ENCODE measurements around the gene PSMD9. TPM values are rescaled to one million over a fixed set of nuclear protein-coding genes. Genes with fewer than 3 reads are reported as not detected.

PSMD9 gene
- total and polyA plus RNA-seq, 2 experiments from 2014 or later: 32.7 to 36.3 TPM

- TF ChIP-seq ZNF331 (CRISPR knock-in tag; IDR thresholded peaks at IDR 0.05; ENCODE audit: low read depth) (no peak), EZH2 (IDR thresholded peaks at IDR 0.05; ENCODE audit: low read depth, unreplicated experiment) (no peak), POLR2AphosphoS5 (IDR thresholded peaks at IDR 0.05; ENCODE audit: low read depth) (no peak), CREB1 (CRISPR knock-in tag; IDR thresholded peaks at IDR 0.05; ENCODE audit: low read depth) (no peak), JUNB (IDR thresholded peaks at IDR 0.05; ENCODE audit: unreplicated experiment) (no peak)
- TF ChIP-seq, protein P1, sequence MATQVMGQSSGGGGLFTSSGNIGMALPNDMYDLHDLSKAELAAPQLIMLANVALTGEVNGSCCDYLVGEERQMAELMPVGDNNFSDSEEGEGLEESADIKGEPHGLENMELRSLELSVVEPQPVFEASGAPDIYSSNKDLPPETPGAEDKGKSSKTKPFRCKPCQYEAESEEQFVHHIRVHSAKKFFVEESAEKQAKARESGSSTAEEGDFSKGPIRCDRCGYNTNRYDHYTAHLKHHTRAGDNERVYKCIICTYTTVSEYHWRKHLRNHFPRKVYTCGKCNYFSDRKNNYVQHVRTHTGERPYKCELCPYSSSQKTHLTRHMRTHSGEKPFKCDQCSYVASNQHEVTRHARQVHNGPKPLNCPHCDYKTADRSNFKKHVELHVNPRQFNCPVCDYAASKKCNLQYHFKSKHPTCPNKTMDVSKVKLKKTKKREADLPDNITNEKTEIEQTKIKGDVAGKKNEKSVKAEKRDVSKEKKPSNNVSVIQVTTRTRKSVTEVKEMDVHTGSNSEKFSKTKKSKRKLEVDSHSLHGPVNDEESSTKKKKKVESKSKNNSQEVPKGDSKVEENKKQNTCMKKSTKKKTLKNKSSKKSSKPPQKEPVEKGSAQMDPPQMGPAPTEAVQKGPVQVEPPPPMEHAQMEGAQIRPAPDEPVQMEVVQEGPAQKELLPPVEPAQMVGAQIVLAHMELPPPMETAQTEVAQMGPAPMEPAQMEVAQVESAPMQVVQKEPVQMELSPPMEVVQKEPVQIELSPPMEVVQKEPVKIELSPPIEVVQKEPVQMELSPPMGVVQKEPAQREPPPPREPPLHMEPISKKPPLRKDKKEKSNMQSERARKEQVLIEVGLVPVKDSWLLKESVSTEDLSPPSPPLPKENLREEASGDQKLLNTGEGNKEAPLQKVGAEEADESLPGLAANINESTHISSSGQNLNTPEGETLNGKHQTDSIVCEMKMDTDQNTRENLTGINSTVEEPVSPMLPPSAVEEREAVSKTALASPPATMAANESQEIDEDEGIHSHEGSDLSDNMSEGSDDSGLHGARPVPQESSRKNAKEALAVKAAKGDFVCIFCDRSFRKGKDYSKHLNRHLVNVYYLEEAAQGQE (IDR thresholded peaks at IDR 0.05; ENCODE audit: unreplicated experiment): no peak
Measured at GRCh38 chr12:121939992-121940766, 51.6 kb downstream of the PSMD9 start (continued).

- H3K4me3 ChIP-seq: no peak overlapping the region
- no peak for ATAC-seq
- TF ChIP-seq, protein P2, sequence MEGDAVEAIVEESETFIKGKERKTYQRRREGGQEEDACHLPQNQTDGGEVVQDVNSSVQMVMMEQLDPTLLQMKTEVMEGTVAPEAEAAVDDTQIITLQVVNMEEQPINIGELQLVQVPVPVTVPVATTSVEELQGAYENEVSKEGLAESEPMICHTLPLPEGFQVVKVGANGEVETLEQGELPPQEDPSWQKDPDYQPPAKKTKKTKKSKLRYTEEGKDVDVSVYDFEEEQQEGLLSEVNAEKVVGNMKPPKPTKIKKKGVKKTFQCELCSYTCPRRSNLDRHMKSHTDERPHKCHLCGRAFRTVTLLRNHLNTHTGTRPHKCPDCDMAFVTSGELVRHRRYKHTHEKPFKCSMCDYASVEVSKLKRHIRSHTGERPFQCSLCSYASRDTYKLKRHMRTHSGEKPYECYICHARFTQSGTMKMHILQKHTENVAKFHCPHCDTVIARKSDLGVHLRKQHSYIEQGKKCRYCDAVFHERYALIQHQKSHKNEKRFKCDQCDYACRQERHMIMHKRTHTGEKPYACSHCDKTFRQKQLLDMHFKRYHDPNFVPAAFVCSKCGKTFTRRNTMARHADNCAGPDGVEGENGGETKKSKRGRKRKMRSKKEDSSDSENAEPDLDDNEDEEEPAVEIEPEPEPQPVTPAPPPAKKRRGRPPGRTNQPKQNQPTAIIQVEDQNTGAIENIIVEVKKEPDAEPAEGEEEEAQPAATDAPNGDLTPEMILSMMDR (conservative IDR thresholded peaks at IDR 0.05; ENCODE audit: low read depth in 2 of 2): no peak
- no peak for TF ChIP-seq NANOG (IDR thresholded peaks at IDR 0.05; ENCODE audit: borderline replicate concordance)
- TF ChIP-seq, protein P1 (IDR thresholded peaks at IDR 0.05; ENCODE audit: unreplicated experiment): no peak
- no peak for TF ChIP-seq ZNF331 (CRISPR knock-in tag; IDR thresholded peaks at IDR 0.05; ENCODE audit: low read depth)
- no peak for TF ChIP-seq ZNF114 (CRISPR knock-in tag; IDR thresholded peaks at IDR 0.05)
- TF ChIP-seq POLR2AphosphoS5 (IDR thresholded peaks at IDR 0.05; ENCODE audit: low read depth): no peak
- no peak for TF ChIP-seq JUNB (IDR thresholded peaks at IDR 0.05; ENCODE audit: unreplicated experiment)
- no peak for TF ChIP-seq STAT1 (IDR thresholded peaks at IDR 0.05; ENCODE audit: unreplicated experiment)
- TF ChIP-seq ETS1 (IDR thresholded peaks at IDR 0.05): no peak
Measured at GRCh38 chr12:121942145-121942718, 53.6 kb downstream of the PSMD9 start.

More at GRCh38 chr12:121942145-121942718, 53.6 kb downstream of the PSMD9 start:
- H3F3A ChIP-seq (replicated peaks; ENCODE audit: low read depth): no peaks in the 10 kb centered on the region
- H3K4me3 Mint-ChIP-seq: no peak overlapping the region
- H3K9me3 Mint-ChIP-seq: peaks cover 4% of the 10 kb centered on the region; the same call in 1 of the 3 replicates
- H2AFZ ChIP-seq: no peak overlapping the region
- no peak overlapping the region for H3K27ac Mint-ChIP-seq
- no peaks in the 10 kb centered on the region; the same call in 1 of the 2 replicates for H3K36me3 ChIP-seq (ENCODE audit: insufficient read depth)
- H3K27ac ChIP-seq (ENCODE audit: low read depth): no peak overlapping the region
- no peaks in the 10 kb centered on the region for H4K20me1 ChIP-seq (replicated peaks; ENCODE audit: insufficient read depth)
- no peaks in the 10 kb centered on the region; the same call in 2 of the 3 replicates for H3K36me3 Mint-ChIP-seq (ENCODE audit: low read depth)
- H3K27me3 Mint-ChIP-seq (ENCODE audit: insufficient read depth, low read depth, poor library complexity): no peaks in the 10 kb centered on the region
- peaks cover 5% of the 10 kb centered on the region; the same call in 2 of the 3 replicates for H3K4me1 Mint-ChIP-seq
- H3K27me3 ChIP-seq (ENCODE audit: insufficient read depth): no peaks in the 10 kb centered on the region
- H3K4me2 ChIP-seq: no peak overlapping the region
- no peaks in the 10 kb centered on the region for H3K79me2 ChIP-seq (replicated peaks; ENCODE audit: insufficient read depth)
- no peaks in the 10 kb centered on the region for H3K4me1 ChIP-seq (ENCODE audit: insufficient read depth)
- DNase-seq (ENCODE audit: low spot score): no peak
- H3K9me2 ChIP-seq (ENCODE audit: insufficient read depth): no peaks in the 10 kb centered on the region

All from GM23338 (cell line).